DMS114 treated with DMSO at 0.1 percent for 48 hours (cell line): ENCODE data around the gene SIL1.
"Not testable (repeated sequence)": the region's sequence is repeated elsewhere in the genome, so short reads cannot be mapped to it uniquely, and the experiment has no call there.

Experiments used
- DNase-seq: peaks from one replicate; lab custom pipeline; 2025; ENCODE audit not compliant: unreplicated experiment; lab: John Stamatoyannopoulos, UW

SIL1 gene

GRCh38 chr5:139038613-139039305 lies 159.4 kb downstream of the SIL1 start:
- no peak for DNase-seq

GRCh38 chr5:139037732-139038131 lies 160.4 kb downstream of the SIL1 start:
- DNase-seq: no peak

GRCh38 chr5:139036332-139036731 lies 161.8 kb downstream of the SIL1 start:
- not testable (repeated sequence) for DNase-seq

- no peak for DNase-seq
Observed at GRCh38 chr5:139027150-139027549, 171.0 kb downstream of the SIL1 start.

GRCh38 chr5:139025651-139026050 lies 172.5 kb downstream of the SIL1 start:
- DNase-seq: no peak

GRCh38 chr5:139023286-139023685 lies 174.9 kb downstream of the SIL1 start:
- no peak for DNase-seq

- no peak for DNase-seq
Observed at GRCh38 chr5:139022528-139022927, 175.6 kb downstream of the SIL1 start.

GRCh38 chr5:139021346-139021745 lies 176.8 kb downstream of the SIL1 start:
- DNase-seq: no peak

- no peak for DNase-seq
Observed at GRCh38 chr5:139019880-139020279, 178.3 kb downstream of the SIL1 start.

- no peak for DNase-seq
Observed at GRCh38 chr5:139019211-139019610, 179.0 kb downstream of the SIL1 start.

- DNase-seq: no peak
Observed at GRCh38 chr5:139017624-139018023, 180.5 kb downstream of the SIL1 start.

GRCh38 chr5:139016186-139016585 lies 182.0 kb downstream of the SIL1 start:
- no peak for DNase-seq

GRCh38 chr5:139014726-139015125 lies 183.4 kb downstream of the SIL1 start:
- DNase-seq: no peak

- DNase-seq: no peak
Observed at GRCh38 chr5:139012176-139012575, 186.0 kb downstream of the SIL1 start.

- DNase-seq: not testable (repeated sequence)
Observed at GRCh38 chr5:139011156-139011555, 187.0 kb downstream of the SIL1 start.

- DNase-seq: no peak
Observed at GRCh38 chr5:139004374-139005307, 193.5 kb downstream of the SIL1 start.

- no peak for DNase-seq
Observed at GRCh38 chr5:138999674-139000073, 198.5 kb downstream of the SIL1 start.

GRCh38 chr5:138998521-138998920 lies 199.6 kb downstream of the SIL1 start:
- DNase-seq: no peak

GRCh38 chr5:138996120-138996519 lies 202.0 kb downstream of the SIL1 start:
- DNase-seq: no peak

GRCh38 chr5:138990986-138991590 lies 207.1 kb downstream of the SIL1 start:
- no peak for DNase-seq

GRCh38 chr5:138989720-138990119 lies 208.4 kb downstream of the SIL1 start:
- DNase-seq: no peak
